Right lobe of liver (tissue), 6 donors: ENCODE results near the gene RNF225. TPM values are rescaled to one million over a fixed set of nuclear protein-coding genes. Genes with fewer than 3 reads are reported as not detected.
"Not testable (repeated sequence)": the region's sequence is repeated elsewhere in the genome, so short reads cannot be mapped to it uniquely, and the experiment has no call there.

Experiments used
- ATAC-seq, 4 donors: fragments of 200-7000 bp; cut with Tn5 transposase; one replicate each; pipeline ENCODE4 v1.9.1; 2020; ENCODE audit warnings: mild to moderate bottlenecking in 4 of 4, moderate library complexity in 4 of 4
- DNase-seq, 3 donors: peaks; one replicate each; pipeline ENCODE4 v3.0.0-alpha.2; 2020
- H3K27ac ChIP-seq, 3 donors: fragments of 200-600 bp; one replicate each; pipeline ENCODE4 v1.8.0; 2022
- H3K27me3 ChIP-seq, 2 donors: fragments of 200-600 bp; one replicate each; pipeline ENCODE4 v1.8.0; 2022
- H3K36me3 ChIP-seq, 4 donors: fragments of 200-600 bp; sonication (generic) in 1 of 4; one replicate each; pipeline versions ENCODE4 v1.5.1 to v1.8.0; 2017 to 2022; ENCODE audit warnings: control low read depth in 1 of 4
- H3K4me1 ChIP-seq, 4 donors: fragments of 200-600 bp; sonication (generic) in 1 of 4; one replicate each; pipeline versions ENCODE4 v1.5.1 to v1.8.0; 2017 to 2022; ENCODE audit warnings: control low read depth in 1 of 4
- H3K4me3 ChIP-seq, 3 donors: fragments of 200-600 bp; one replicate each; pipeline ENCODE4 v1.8.0; 2022
- H3K9me3 ChIP-seq, 4 donors: fragments of 200-600 bp; sonication (generic) in 1 of 4; one replicate each; pipeline versions ENCODE4 v1.5.1 to v1.8.0; 2017 to 2022; ENCODE audit warnings: control low read depth in 1 of 4
- CTCF ChIP-seq, 4 donors: fragments of 200-600 bp in 3 of 4; fragments of 450-650 bp in 1 of 4; IDR thresholded peaks; one replicate each; pipeline versions ENCODE4 v1.5.1 to v1.8.0; 2016 to 2022; ENCODE audit warnings: antibody characterized with exemption in 4 of 4, mild to moderate bottlenecking in 2 of 4
- POLR2A ChIP-seq: fragments of 450-650 bp; IDR thresholded peaks from one replicate; pipeline ENCODE4 v1.6.1; 2017; ENCODE audit warnings: antibody characterized with exemption, mild to moderate bottlenecking
- WGBS: methylation state at CpG from one replicate; pipeline ENCODE4 v1.1.6; 2018; ENCODE audit warnings: low coverage, low lambda C conversion rate; ENCODE audit not compliant: insufficient coverage; ENCODE audit errors: missing lambda C conversion rate; 5-methylcytosine and 5-hydroxymethylcytosine counted together
- intact Hi-C, 2 donors: fragments of 100-400 bp; cut with DNase I; formaldehyde crosslinking; loops; one replicate each; pipeline versions ENCODE4 v1.11.2 to v1.14.1; 2022
- microRNA-seq, 2 donors: library from miRNA; unstranded; fragments of <30 nt; microRNA quantifications; one replicate each; pipeline ENCODE4, GENCODE V29; 2019 to 2020
- small RNA-seq, 2 experiments: library from RNA; depleted of rRNA; stranded (forward); fragments of <200 nt; gene quantifications; one replicate each; pipeline ENCODE3, GENCODE V24; 2016
- total RNA-seq, 6 experiments: library from RNA; depleted of rRNA in 2 of 6; stranded (reverse); fragments of >200 nt in 2 of 6; fragmentation: NEBNext Ultra II Directional in 3 of 6; extraction: Animal tissue kit (Norgen Biotek cat#: 25700) in 3 of 6; gene quantifications; one replicate each; pipeline versions ENCODE4 v1.1.0 to v1.2.4, GENCODE V29; 2016 to 2023
- donor health status: DM: no; HTN: yes; CAD: no.
- donor health status: DM: no; HTN: no; CAD: no.
- donor health status: DM: no; HTN: no; CAD: no.
- donor health status: DM: no; HTN: yes; CAD: no.
- donor health status: DM: no; HTN: yes; CAD: no.

The RNF225 gene
- total RNA-seq, 6 experiments from 2014 or later: not detected

- TF ChIP-seq POLR2A (no peak), CTCF (IDR thresholded peaks at IDR 0.05) (no peak)
- Histone ChIP-seq H3K27me3 (no peaks in the 10 kb centered on the region), H3K27ac (peak overlapping the region in 2 of 3 donors; percentile 44 to 60), H3K9me3 (peaks cover 0 to 8% (median 0%) of the 10 kb centered on the region in 4 donors), H3K36me3 (peaks cover 0 to 10% (median 3%) of the 10 kb centered on the region in 4 donors), H3K4me1 (peaks cover 0 to 8% (median 1%) of the 10 kb centered on the region in 4 donors), H3K4me3 (peak overlapping the region; percentile 55 to 86 (median 62))
- 26% methylated on average over 14 of the region's 31 CpGs for WGBS
- intact Hi-C loops: no loop called here
- ATAC-seq (peak in 1 of 4 donors; percentile 1), DNase-seq (peak in 1 of 3 donors; percentile 45)
These were observed 45.1 kb downstream of the RNF225 start for GRCh38 chr19:58440556-58440955.

- H3K36me3 ChIP-seq, H3K4me3 ChIP-seq, H3K27ac ChIP-seq, H3K27me3 ChIP-seq, DNase-seq, intact Hi-C loops, H3K9me3 ChIP-seq, H3K4me1 ChIP-seq, ATAC-seq: not testable (repeated sequence)
- 78% methylated on average over 6 of the region's 7 CpGs for WGBS
These were observed 47.5 kb downstream of the RNF225 start for GRCh38 chr19:58442986-58443385.

Small RNAs within 50 kb of the gene (microRNA-seq; reads per million reads assigned to microRNA genes)
- 0 to 0.29 reads per million in 2 donors for gene MIR4754

Small RNAs within 50 kb of the gene (small RNA-seq; reads per million reads assigned to genes)
- gene MIR4754 (0 reads per million in 2 experiments), gene RNA5SP473 (0 to 0.29 reads per million in 2 experiments)

Other genes starting within 250 kb of the RNF225 start
- gene ZNF329, start 244.9 kb upstream of the RNF225 start, total RNA-seq: 1 to 10 TPM; 2.0 to 7.2 (median 2.9) TPM
- 10 to 100 TPM; 12.7 to 18.5 (median 14.4) TPM for gene ZNF274, start 212.6 kb upstream of the RNF225 start, total RNA-seq
- 10 to 100 TPM in 3 of 6 experiments, 1 to 10 TPM in 3; 6.1 to 16.5 (median 10.7) TPM for gene ZNF544, start 166.7 kb upstream of the RNF225 start, total RNA-seq
- 1 to 10 TPM; 1.0 to 2.3 (median 1.6) TPM for gene ZNF8, start 116.7 kb upstream of the RNF225 start, total RNA-seq
- 10 to 100 TPM; 12.4 to 44.7 (median 15.8) TPM for gene ERVK3-1, start 90.3 kb upstream of the RNF225 start, total RNA-seq
- 1 to 10 TPM; 1.7 to 2.9 (median 2.1) TPM for gene ZSCAN22, start 68.7 kb upstream of the RNF225 start, total RNA-seq
- 1,000 to 10,000 TPM in 4 of 6 experiments, 100 to 1,000 TPM in 2; 897 to 2,313 (median 1,164) TPM for gene A1BG, start 42.2 kb upstream of the RNF225 start, total RNA-seq
- gene ZNF497, start 32.9 kb upstream of the RNF225 start, total RNA-seq: 1 to 10 TPM in 5 of 6 experiments, under 1 TPM in 1; 0.73 to 3.1 (median 1.7) TPM
- 1 to 10 TPM; 1.7 to 3.9 (median 2.4) TPM for gene ZNF837, start 14.6 kb upstream of the RNF225 start, total RNA-seq
- 100 to 1,000 TPM; 274 to 637 (median 304) TPM for gene RPS5, start 8.4 kb upstream of the RNF225 start, total RNA-seq
- 10 to 100 TPM in 1 of 6 experiments, 1 to 10 TPM in 5; 5.6 to 12.1 (median 6.6) TPM for gene ZNF584, start 13.0 kb downstream of the RNF225 start, total RNA-seq
- gene ZNF132, start 44.5 kb downstream of the RNF225 start, total RNA-seq: 1 to 10 TPM in 3 of 6 experiments, under 1 TPM in 3; 0.75 to 2.8 (median 1.0) TPM
- gene ZNF324B, start 56.0 kb downstream of the RNF225 start, total RNA-seq: 1 to 10 TPM; 2.9 to 3.3 (median 2.9) TPM
- gene ZNF324, start 71.4 kb downstream of the RNF225 start, total RNA-seq: 1 to 10 TPM; 2.9 to 4.9 (median 3.8) TPM
- gene ZNF446, start 80.7 kb downstream of the RNF225 start, total RNA-seq: 1 to 10 TPM; 1.4 to 5.4 (median 4.1) TPM
- 100 to 1,000 TPM; 107 to 737 (median 366) TPM for gene SLC27A5, start 116.3 kb downstream of the RNF225 start, total RNA-seq
- gene ZBTB45, start 124.2 kb downstream of the RNF225 start, total RNA-seq: 1 to 10 TPM; 3.5 to 4.8 (median 4.3) TPM
- gene TRIM28, start 148.4 kb downstream of the RNF225 start, total RNA-seq: 100 to 1,000 TPM in 3 of 6 experiments, 10 to 100 TPM in 3; 75.4 to 106 (median 94.7) TPM
- gene CHMP2A, start 159.4 kb downstream of the RNF225 start, total RNA-seq: 10 to 100 TPM; 62.1 to 90.9 (median 70.7) TPM
- 10 to 100 TPM; 16.0 to 23.5 (median 20.7) TPM for gene UBE2M, start 163.0 kb downstream of the RNF225 start, total RNA-seq
- gene MZF1, start 177.7 kb downstream of the RNF225 start, total RNA-seq: 10 to 100 TPM in 5 of 6 experiments, 1 to 10 TPM in 1; 8.2 to 19.9 (median 14.1) TPM